NCI-H1694 (cell line): ENCODE results near the gene SEMA3E.

Experiments
- DNase-seq: peaks from one replicate; lab custom pipeline; 2025; lab: John Stamatoyannopoulos, UW

The SEMA3E gene

GRCh38 chr7:83355143-83355542 is 293.8 kb downstream of the SEMA3E start:
- no peak for DNase-seq

GRCh38 chr7:83347945-83348444 is 300.9 kb downstream of the SEMA3E start:
- DNase-seq: no peak

- DNase-seq: no peak
These were observed 309.0 kb downstream of the SEMA3E start for GRCh38 chr7:83339907-83340306.

GRCh38 chr7:83338277-83338950 is 310.5 kb downstream of the SEMA3E start:
- no peak for DNase-seq

GRCh38 chr7:83337050-83337449 is 311.9 kb downstream of the SEMA3E start:
- DNase-seq: no peak

GRCh38 chr7:83326223-83326622 is 322.7 kb downstream of the SEMA3E start:
- no peak for DNase-seq

- DNase-seq: no peak
These were observed 323.9 kb downstream of the SEMA3E start for GRCh38 chr7:83325083-83325482.

GRCh38 chr7:83324596-83324995 is 324.3 kb downstream of the SEMA3E start:
- no peak for DNase-seq

- DNase-seq: no peak
These were observed 327.9 kb downstream of the SEMA3E start for GRCh38 chr7:83321011-83321410.

- no peak for DNase-seq
These were observed 335.0 kb downstream of the SEMA3E start for GRCh38 chr7:83313931-83314330.
